Measurements from ENCODE around the gene ARHGAP42.

- no peak for TF ChIP-seq CTCF (IDR thresholded peaks at IDR 0.05; ENCODE audit: insufficient read depth, low read length, poor library complexity, severe bottlenecking)
- TF ChIP-seq EZH2phosphoT487 (conservative IDR thresholded peaks at IDR 0.05; ENCODE audit: low read length), result no peak
Observed at GRCh38 chr11:100691896-100692653, 5.0 kb downstream of the ARHGAP42 start.

All from SU-DHL-6 (cell line).